Liver (tissue), 9 donors: ENCODE data around the gene LCP1. TPM values are rescaled to one million over a fixed set of nuclear protein-coding genes. Genes with fewer than 3 reads are reported as not detected.

Experiments used
- DNase-seq: peaks from one replicate; pipeline ENCODE4 v3.0.0-alpha.2; 2017; ENCODE audit warnings: low spot score
- H3K27ac ChIP-seq, 2 donors: one replicate each; pipeline ENCODE4 v1.7.0; 2013; ENCODE audit warnings: inconsistent platforms in 2 of 2, low read length in 2 of 2, control low read depth in 1 of 2, low read depth in 1 of 2, mild to moderate bottlenecking in 1 of 2
- H3K27me3 ChIP-seq, 4 donors: one replicate each; pipeline versions ENCODE4 v1.6.1 to v1.7.0; 2013; ENCODE audit warnings: low read length in 3 of 4, inconsistent platforms in 1 of 4, mild to moderate bottlenecking in 1 of 4, moderate library complexity in 1 of 4; ENCODE audit not compliant: control insufficient read depth in 4 of 4, insufficient read depth in 4 of 4
- H3K36me3 ChIP-seq, 4 donors: one replicate each; pipeline versions ENCODE4 v1.6.1 to v1.7.0; 2013; ENCODE audit warnings: low read length in 3 of 4, mild to moderate bottlenecking in 3 of 4, low read depth in 1 of 4, moderate library complexity in 1 of 4; ENCODE audit not compliant: control insufficient read depth in 4 of 4, insufficient read depth in 3 of 4
- H3K4me1 ChIP-seq, 4 donors: one replicate each; pipeline versions ENCODE4 v1.6.1 to v1.7.0; 2013; ENCODE audit warnings: low read length in 3 of 4, mild to moderate bottlenecking in 3 of 4, moderate library complexity in 1 of 4; ENCODE audit not compliant: control insufficient read depth in 4 of 4, insufficient read depth in 4 of 4
- H3K4me3 ChIP-seq, 3 donors: one replicate each; pipeline versions ENCODE4 v1.6.1 to v1.7.0; 2013; ENCODE audit warnings: low read length in 3 of 3, control low read depth in 1 of 3, low read depth in 1 of 3, mild to moderate bottlenecking in 1 of 3
- H3K9ac ChIP-seq, 2 donors: one replicate each; pipeline ENCODE4 v1.7.0; 2013; ENCODE audit warnings: low read length in 2 of 2, mild to moderate bottlenecking in 2 of 2, moderate library complexity in 2 of 2, control low read depth in 1 of 2, low read depth in 1 of 2
- H3K9me3 ChIP-seq, 4 donors: one replicate each; pipeline versions ENCODE4 v1.6.1 to v1.7.0; 2013; ENCODE audit warnings: low read length in 3 of 4; ENCODE audit not compliant: control insufficient read depth in 4 of 4
- EGR1 ChIP-seq, 2 donors: IDR thresholded peaks; 2 replicates each; pipeline ENCODE4 v1.6.1; 2016 to 2018; ENCODE audit warnings: antibody characterized with exemption in 2 of 2, low read depth in 2 of 2
- FOXA1 ChIP-seq: IDR thresholded peaks from 2 replicates; pipeline ENCODE4 v1.6.1; 2016; ENCODE audit warnings: antibody characterized with exemption
- FOXA2 ChIP-seq: IDR thresholded peaks from 2 replicates; pipeline ENCODE4 v1.6.1; 2016; ENCODE audit warnings: antibody characterized with exemption
- GABPA ChIP-seq, 2 donors: IDR thresholded peaks in 1 of 2; conservative IDR thresholded peaks in 1 of 2; 2 replicates each; pipeline ENCODE4 v1.6.1; 2016; ENCODE audit warnings: antibody characterized with exemption in 2 of 2, mild to moderate bottlenecking in 1 of 2, moderate library complexity in 1 of 2
- HNF4A ChIP-seq, 2 donors: conservative IDR thresholded peaks; 2 replicates each; pipeline ENCODE4 v1.6.1; 2016; ENCODE audit warnings: antibody characterized with exemption in 2 of 2, mild to moderate bottlenecking in 2 of 2
- HNF4G ChIP-seq: IDR thresholded peaks from 2 replicates; pipeline ENCODE4 v1.6.1; 2016; ENCODE audit warnings: antibody characterized with exemption
- JUND ChIP-seq, 2 donors: IDR thresholded peaks; 2 replicates each; pipeline ENCODE4 v1.6.1; 2016; ENCODE audit warnings: antibody characterized with exemption in 2 of 2
- NR2F2 ChIP-seq: IDR thresholded peaks from 2 replicates; pipeline ENCODE4 v1.6.1; 2016; ENCODE audit warnings: antibody characterized with exemption
- RAD21 ChIP-seq, 2 donors: IDR thresholded peaks; 2 replicates each; pipeline ENCODE4 v1.6.1; 2016; ENCODE audit warnings: antibody characterized with exemption in 2 of 2, mild to moderate bottlenecking in 2 of 2
- RXRA ChIP-seq, 2 donors: IDR thresholded peaks; 2 replicates each; pipeline ENCODE4 v1.6.1; 2017 to 2018; ENCODE audit warnings: antibody characterized with exemption in 2 of 2, mild to moderate bottlenecking in 1 of 2
- SP1 ChIP-seq: IDR thresholded peaks from 2 replicates; pipeline ENCODE4 v1.6.1; 2018; ENCODE audit warnings: antibody characterized with exemption, mild to moderate bottlenecking
- TAF1 ChIP-seq: conservative IDR thresholded peaks from 2 replicates; pipeline ENCODE4 v1.6.1; 2016; ENCODE audit warnings: antibody characterized with exemption, mild to moderate bottlenecking
- YY1 ChIP-seq: IDR thresholded peaks from 2 replicates; pipeline ENCODE4 v1.6.1; 2016; ENCODE audit warnings: antibody characterized with exemption, mild to moderate bottlenecking
- WGBS: extraction: QIAGEN DNeasy Blood & Tissue Kit; methylation state at CpG from one replicate; pipeline ENCODE4 v1.1.7; 2013; 5-methylcytosine and 5-hydroxymethylcytosine counted together
- polyA plus RNA-seq, 2 donors: library from polyadenylated mRNA; stranded (reverse) in 1 of 2; unstranded in 1 of 2; fragments of 200-250 nt in 1 of 2; fragments of >200 nt in 1 of 2; fragmentation: Nextera tagmentation in 1 of 2; extraction: Ambion mirVana in 1 of 2; gene quantifications; one replicate each; pipeline versions ENCODE4 v1.2.1 to v1.2.3, GENCODE V29; 2013 to 2015
- total RNA-seq, 2 donors: library from RNA; depleted of rRNA; stranded (reverse); fragments of >200 nt; gene quantifications; one replicate each; pipeline ENCODE4 v1.2.3, GENCODE V29; 2014
- TF ChIP-seq, protein P1 (sequence below): fragments of 150-350 bp; IDR thresholded peaks from 2 replicates; pipeline ENCODE4 v1.5.1; 2017; ENCODE audit warnings: improper control_type of control experiment, low read depth, low read length; ENCODE audit not compliant: missing input control
- TF ChIP-seq, protein P2 (sequence below): IDR thresholded peaks from 2 replicates; pipeline ENCODE4 v1.6.1; 2016; ENCODE audit warnings: antibody characterized with exemption, mild to moderate bottlenecking
- TF ChIP-seq, protein P3 (sequence below): IDR thresholded peaks from 2 replicates; pipeline ENCODE4 v1.6.1; 2016; ENCODE audit warnings: antibody characterized with exemption
- TF ChIP-seq, protein P4 (sequence below): IDR thresholded peaks from 2 replicates; pipeline ENCODE4 v1.6.1; 2016; ENCODE audit warnings: antibody characterized with exemption
- TF ChIP-seq, protein P5 (sequence below): IDR thresholded peaks from 2 replicates; pipeline ENCODE4 v1.6.1; 2016; ENCODE audit warnings: antibody characterized with exemption
- donor health status: healthy.
- donor health status: healthy.
- donor health status: healthy.
- donor health status: healthy.
- donor health status: healthy.

The LCP1 gene
- total and polyA plus RNA-seq, 4 donors, result 12.6 to 90.6 (median 36.0) TPM

DNA sequence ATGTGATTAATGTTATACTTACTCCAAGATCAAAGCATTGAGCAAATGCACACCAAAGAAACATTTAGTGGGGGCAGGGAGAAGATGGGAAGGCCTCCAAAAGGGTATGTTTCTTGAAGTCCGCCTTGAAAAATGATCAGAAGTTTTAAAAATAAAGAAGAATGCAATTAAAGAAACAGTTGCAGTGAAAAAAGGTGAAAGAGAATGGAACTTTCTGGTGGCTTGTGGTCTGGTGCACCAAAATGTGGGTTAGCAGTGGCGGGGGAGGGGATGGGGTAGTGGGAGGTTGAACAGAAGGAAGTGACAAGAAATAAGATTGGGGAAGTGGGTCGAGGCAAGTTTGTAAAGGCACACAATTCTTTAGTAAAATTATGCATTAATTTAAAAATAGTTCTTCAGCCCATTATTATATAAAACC, 2.5 kb downstream of the LCP1 start:
- Histone ChIP-seq H3K4me1 (peaks cover 0 to 1% (median 0%) of the 10 kb centered on the region in 4 donors), H3K4me3 (no peak overlapping the region), H3K27me3 (no peaks in the 10 kb centered on the region), H3K9me3 (no peaks in the 10 kb centered on the region), H3K36me3 (no peaks in the 10 kb centered on the region), H3K27ac (peak overlapping the region; percentile 43 to 48), H3K9ac (peak overlapping the region in 1 of 2 donors; percentile 5)
- TF ChIP-seq, protein P1, sequence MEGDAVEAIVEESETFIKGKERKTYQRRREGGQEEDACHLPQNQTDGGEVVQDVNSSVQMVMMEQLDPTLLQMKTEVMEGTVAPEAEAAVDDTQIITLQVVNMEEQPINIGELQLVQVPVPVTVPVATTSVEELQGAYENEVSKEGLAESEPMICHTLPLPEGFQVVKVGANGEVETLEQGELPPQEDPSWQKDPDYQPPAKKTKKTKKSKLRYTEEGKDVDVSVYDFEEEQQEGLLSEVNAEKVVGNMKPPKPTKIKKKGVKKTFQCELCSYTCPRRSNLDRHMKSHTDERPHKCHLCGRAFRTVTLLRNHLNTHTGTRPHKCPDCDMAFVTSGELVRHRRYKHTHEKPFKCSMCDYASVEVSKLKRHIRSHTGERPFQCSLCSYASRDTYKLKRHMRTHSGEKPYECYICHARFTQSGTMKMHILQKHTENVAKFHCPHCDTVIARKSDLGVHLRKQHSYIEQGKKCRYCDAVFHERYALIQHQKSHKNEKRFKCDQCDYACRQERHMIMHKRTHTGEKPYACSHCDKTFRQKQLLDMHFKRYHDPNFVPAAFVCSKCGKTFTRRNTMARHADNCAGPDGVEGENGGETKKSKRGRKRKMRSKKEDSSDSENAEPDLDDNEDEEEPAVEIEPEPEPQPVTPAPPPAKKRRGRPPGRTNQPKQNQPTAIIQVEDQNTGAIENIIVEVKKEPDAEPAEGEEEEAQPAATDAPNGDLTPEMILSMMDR, result no peak
- TF ChIP-seq RXRA (IDR thresholded peaks at IDR 0.05), result no peak
- TF ChIP-seq, protein P2, sequence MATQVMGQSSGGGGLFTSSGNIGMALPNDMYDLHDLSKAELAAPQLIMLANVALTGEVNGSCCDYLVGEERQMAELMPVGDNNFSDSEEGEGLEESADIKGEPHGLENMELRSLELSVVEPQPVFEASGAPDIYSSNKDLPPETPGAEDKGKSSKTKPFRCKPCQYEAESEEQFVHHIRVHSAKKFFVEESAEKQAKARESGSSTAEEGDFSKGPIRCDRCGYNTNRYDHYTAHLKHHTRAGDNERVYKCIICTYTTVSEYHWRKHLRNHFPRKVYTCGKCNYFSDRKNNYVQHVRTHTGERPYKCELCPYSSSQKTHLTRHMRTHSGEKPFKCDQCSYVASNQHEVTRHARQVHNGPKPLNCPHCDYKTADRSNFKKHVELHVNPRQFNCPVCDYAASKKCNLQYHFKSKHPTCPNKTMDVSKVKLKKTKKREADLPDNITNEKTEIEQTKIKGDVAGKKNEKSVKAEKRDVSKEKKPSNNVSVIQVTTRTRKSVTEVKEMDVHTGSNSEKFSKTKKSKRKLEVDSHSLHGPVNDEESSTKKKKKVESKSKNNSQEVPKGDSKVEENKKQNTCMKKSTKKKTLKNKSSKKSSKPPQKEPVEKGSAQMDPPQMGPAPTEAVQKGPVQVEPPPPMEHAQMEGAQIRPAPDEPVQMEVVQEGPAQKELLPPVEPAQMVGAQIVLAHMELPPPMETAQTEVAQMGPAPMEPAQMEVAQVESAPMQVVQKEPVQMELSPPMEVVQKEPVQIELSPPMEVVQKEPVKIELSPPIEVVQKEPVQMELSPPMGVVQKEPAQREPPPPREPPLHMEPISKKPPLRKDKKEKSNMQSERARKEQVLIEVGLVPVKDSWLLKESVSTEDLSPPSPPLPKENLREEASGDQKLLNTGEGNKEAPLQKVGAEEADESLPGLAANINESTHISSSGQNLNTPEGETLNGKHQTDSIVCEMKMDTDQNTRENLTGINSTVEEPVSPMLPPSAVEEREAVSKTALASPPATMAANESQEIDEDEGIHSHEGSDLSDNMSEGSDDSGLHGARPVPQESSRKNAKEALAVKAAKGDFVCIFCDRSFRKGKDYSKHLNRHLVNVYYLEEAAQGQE, result no peak
- no peak for TF ChIP-seq FOXA1
- WGBS, result 66% methylated on average over 3 of the region's 3 CpGs
- no peak for DNase-seq

DNA sequence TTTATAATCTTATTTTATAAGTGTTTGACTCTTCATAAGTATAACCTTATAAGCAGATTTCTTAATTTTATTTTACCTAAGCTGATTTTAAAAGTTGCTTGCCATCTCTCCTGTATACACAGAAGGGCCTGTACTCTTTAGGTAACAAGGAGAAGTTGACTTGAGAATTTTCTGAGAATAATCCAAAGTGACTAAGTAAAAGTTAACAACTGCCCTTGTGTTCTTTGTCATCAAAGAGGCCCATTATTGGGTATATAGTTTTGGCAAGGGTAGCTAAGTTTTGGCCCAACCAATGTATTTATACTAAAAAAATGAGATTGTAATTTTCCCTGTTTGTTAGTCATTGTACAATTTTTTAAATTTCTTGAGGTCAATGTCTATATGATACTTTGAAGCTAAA, 3.2 kb downstream of the LCP1 start:
- TF ChIP-seq EGR1 (IDR thresholded peaks at IDR 0.05; ENCODE audit: low read depth in 2 of 2) (no peak), RXRA (IDR thresholded peaks at IDR 0.05) (no peak), HNF4G (no peak), SP1 (no peak), RAD21 (IDR thresholded peaks at IDR 0.05) (no peak), HNF4A (conservative IDR thresholded peaks at IDR 0.05) (no peak), FOXA1 (no peak), TAF1 (no peak), FOXA2 (no peak), NR2F2 (no peak), JUND (IDR thresholded peaks at IDR 0.05) (no peak), YY1 (no peak), GABPA (IDR thresholded peaks at IDR 0.05 in 1 of 2, conservative IDR thresholded peaks at IDR 0.05 in 1 of 2) (no peak)
- TF ChIP-seq, protein P3, sequence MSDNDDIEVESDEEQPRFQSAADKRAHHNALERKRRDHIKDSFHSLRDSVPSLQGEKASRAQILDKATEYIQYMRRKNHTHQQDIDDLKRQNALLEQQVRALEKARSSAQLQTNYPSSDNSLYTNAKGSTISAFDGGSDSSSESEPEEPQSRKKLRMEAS, result no peak
- TF ChIP-seq, protein P4, sequence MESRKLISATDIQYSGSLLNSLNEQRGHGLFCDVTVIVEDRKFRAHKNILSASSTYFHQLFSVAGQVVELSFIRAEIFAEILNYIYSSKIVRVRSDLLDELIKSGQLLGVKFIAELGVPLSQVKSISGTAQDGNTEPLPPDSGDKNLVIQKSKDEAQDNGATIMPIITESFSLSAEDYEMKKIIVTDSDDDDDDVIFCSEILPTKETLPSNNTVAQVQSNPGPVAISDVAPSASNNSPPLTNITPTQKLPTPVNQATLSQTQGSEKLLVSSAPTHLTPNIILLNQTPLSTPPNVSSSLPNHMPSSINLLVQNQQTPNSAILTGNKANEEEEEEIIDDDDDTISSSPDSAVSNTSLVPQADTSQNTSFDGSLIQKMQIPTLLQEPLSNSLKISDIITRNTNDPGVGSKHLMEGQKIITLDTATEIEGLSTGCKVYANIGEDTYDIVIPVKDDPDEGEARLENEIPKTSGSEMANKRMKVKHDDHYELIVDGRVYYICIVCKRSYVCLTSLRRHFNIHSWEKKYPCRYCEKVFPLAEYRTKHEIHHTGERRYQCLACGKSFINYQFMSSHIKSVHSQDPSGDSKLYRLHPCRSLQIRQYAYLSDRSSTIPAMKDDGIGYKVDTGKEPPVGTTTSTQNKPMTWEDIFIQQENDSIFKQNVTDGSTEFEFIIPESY, result no peak
- TF ChIP-seq, protein P1, result no peak
- TF ChIP-seq, protein P5, sequence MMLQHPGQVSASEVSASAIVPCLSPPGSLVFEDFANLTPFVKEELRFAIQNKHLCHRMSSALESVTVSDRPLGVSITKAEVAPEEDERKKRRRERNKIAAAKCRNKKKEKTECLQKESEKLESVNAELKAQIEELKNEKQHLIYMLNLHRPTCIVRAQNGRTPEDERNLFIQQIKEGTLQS, result no peak
- TF ChIP-seq, protein P2, result no peak
- H3K4me3 ChIP-seq, result no peak overlapping the region

More for the DNA sequence above, 3.2 kb downstream of the LCP1 start:
- Histone ChIP-seq H3K9me3 (no peaks in the 10 kb centered on the region), H3K36me3 (no peaks in the 10 kb centered on the region), H3K27ac (peak overlapping the region in 1 of 2 donors; percentile 43), H3K9ac (peak overlapping the region in 1 of 2 donors; percentile 5), H3K27me3 (no peaks in the 10 kb centered on the region), H3K4me1 (peaks cover 0 to 1% (median 0%) of the 10 kb centered on the region in 4 donors)
- DNase-seq, result no peak
